K562 (cell line): Measurements from ENCODE around the gene KCNMB1. TPM values are rescaled to one million over a fixed set of nuclear protein-coding genes. Genes with fewer than 3 reads are reported as not detected.

Source experiments
- ATAC-seq: fragments of 200-7000 bp; cut with Tn5 transposase; 3 replicates; pipeline ENCODE4 v1.9.1; 2020; ENCODE audit warnings: moderate library complexity
- BruUV-seq: library from RNA; stranded (reverse); fragments of 400-500 nt; replicated peaks from 2 replicates; lab custom pipeline; 2021; lab: Mats Ljungman, UMichigan
- CTCF ChIA-PET: fragments of 300-600 bp; formaldehyde crosslinking; extraction: SDS; loops from one replicate; lab custom pipeline; 2021; ENCODE audit warnings: low intra/inter-chr PET ratio; lab: Yijun Ruan, JAX
- POLR2A ChIA-PET: fragments of 300-600, 350-650 bp; sonication (Branson Sonifier 250); formaldehyde crosslinking; extraction: SDS; loops from one replicate; lab custom pipeline; 2021; ENCODE audit warnings: antibody characterized with exemption, inconsistent platforms; lab: Yijun Ruan, JAX
- DNase-seq, 4 experiments: peaks; one replicate each; pipeline versions ENCODE4 v3.0.0 to v3.0.0-alpha.2; 2011 to 2018; ENCODE audit warnings: low spot score in 3 of 4, mixed read lengths in 3 of 4; ENCODE audit errors: extremely low read depth in 1 of 4
- FAIRE-seq: peaks from 2 replicates; lab custom pipeline; 2011; peaks lifted over from hg19 to GRCh38; lab: Jason Lieb, UNC
- H2AFZ ChIP-seq: 2 replicates; pipeline ENCODE4 v1.6.0; 2011; ENCODE audit warnings: low read depth, low read length, control low read depth, inconsistent platforms
- H3K27ac ChIP-seq: fragments of 200-600 bp; 3 replicates; pipeline ENCODE4 v1.8.0; 2011; ENCODE audit warnings: low read depth, mild to moderate bottlenecking, control low read depth, inconsistent platforms, low read length, moderate library complexity, mixed read lengths; ENCODE audit errors: extremely low read depth
- H3K27me3 ChIP-seq, 2 experiments: fragments of 300-600 bp in 1 of 2; 2 replicates in 1 of 2; 3 replicates in 1 of 2; pipeline versions ENCODE4 v1.6.0 to v1.8.0; 2011; ENCODE audit warnings: inconsistent platforms in 2 of 2, low read length in 2 of 2, mild to moderate bottlenecking in 1 of 2, mixed read lengths in 1 of 2, moderate library complexity in 1 of 2; ENCODE audit not compliant: control insufficient read depth in 2 of 2, insufficient read depth in 2 of 2
- H3K36me3 ChIP-seq: fragments of 300-600 bp; 3 replicates; pipeline ENCODE4 v1.8.0; 2011; ENCODE audit warnings: mild to moderate bottlenecking, low read length, inconsistent platforms; ENCODE audit not compliant: control insufficient read depth, insufficient read depth
- H3K4me1 ChIP-seq, 2 experiments: fragments of 200-600 bp in 1 of 2; replicated peaks in 1 of 2; 2 replicates in 1 of 2; 3 replicates in 1 of 2; pipeline versions ENCODE4 v1.5.1 to v1.8.0; 2011; ENCODE audit warnings: inconsistent platforms in 2 of 2, low read length in 2 of 2, mild to moderate bottlenecking in 1 of 2, mixed read lengths in 1 of 2, moderate library complexity in 1 of 2; ENCODE audit not compliant: control insufficient read depth in 2 of 2, insufficient read depth in 2 of 2
- H3K4me2 ChIP-seq: 2 replicates; pipeline ENCODE4 v1.6.1; 2011; ENCODE audit warnings: low read length, control low read depth, inconsistent platforms, mixed read lengths; ENCODE audit not compliant: insufficient read depth
- H3K4me3 ChIP-seq: fragments of 200-600 bp; sonication (generic), shearing (Covaris generic); 2 replicates; pipeline ENCODE4 v1.5.1; 2016; ENCODE audit warnings: control low read depth, inconsistent platforms
- H3K79me2 ChIP-seq: fragments of 200-600 bp; 3 replicates; pipeline ENCODE4 v1.8.0; 2011; ENCODE audit warnings: low read length, inconsistent platforms; ENCODE audit not compliant: control insufficient read depth, insufficient read depth
- H3K9ac ChIP-seq, 2 experiments: 2 replicates each; pipeline versions ENCODE4 v1.6.0 to v1.6.1; 2011; ENCODE audit warnings: low read depth in 2 of 2, low read length in 2 of 2, control low read depth in 1 of 2, inconsistent platforms in 1 of 2, mild to moderate bottlenecking in 1 of 2, mixed read lengths in 1 of 2; ENCODE audit not compliant: insufficient read depth in 1 of 2
- H3K9me1 ChIP-seq: one replicate; pipeline ENCODE4 v1.6.0; 2011; ENCODE audit warnings: inconsistent platforms, mild to moderate bottlenecking, low read length, moderate library complexity; ENCODE audit not compliant: control insufficient read depth, insufficient read depth
- H3K9me3 ChIP-seq: replicated peaks from 2 replicates; pipeline ENCODE4 v1.5.1; 2011; ENCODE audit warnings: low read depth, low read length, inconsistent platforms; ENCODE audit not compliant: control insufficient read depth, insufficient read depth
- H4K20me1 ChIP-seq: replicated peaks from 2 replicates; pipeline ENCODE4 v1.6.1; 2011; ENCODE audit warnings: low read length, inconsistent platforms, mixed read lengths; ENCODE audit not compliant: control insufficient read depth, insufficient read depth
- CBX8 ChIP-seq: fragments of 200-600 bp; sonication (generic); IDR thresholded peaks from 2 replicates; pipeline ENCODE4 v1.6.1; 2012; ENCODE audit warnings: borderline replicate concordance, mixed run types, low read depth, mild to moderate bottlenecking, moderate library complexity, mixed read lengths, low read length, control low read depth, inconsistent platforms; ENCODE audit not compliant: poor library complexity, severe bottlenecking; ENCODE audit errors: extremely low read depth
- CLOCK ChIP-seq: fragments of 250-450 bp; sonication (Bioruptor Pico); IDR thresholded peaks from 2 replicates; pipeline ENCODE4 v1.4.0; 2020; ENCODE audit warnings: mild to moderate bottlenecking, moderate library complexity, borderline replicate concordance
- HDGF ChIP-seq: fragments of 450-650 bp; IDR thresholded peaks from 2 replicates; pipeline ENCODE4 v1.6.1; 2016
- JUND ChIP-seq, 2 experiments: IDR thresholded peaks; 2 replicates in 1 of 2; 3 replicates in 1 of 2; pipeline ENCODE4 v1.6.1; 2011; ENCODE audit warnings: borderline replicate concordance in 2 of 2, low read depth in 2 of 2, low read length in 2 of 2, improper control_type of control experiment in 1 of 2, missing biosample characterization in 1 of 2, missing genetic modification characterization in 1 of 2, missing genetic modification reagents in 1 of 2
- MAX ChIP-seq: sonication (generic); formaldehyde crosslinking; IDR thresholded peaks from 2 replicates; pipeline ENCODE4 v1.9.0; 2022; ENCODE audit warnings: mild to moderate bottlenecking, missing genetic modification reagents
- TCF7 ChIP-seq: sonication (generic); IDR thresholded peaks from 2 replicates; pipeline ENCODE4 v1.6.1; 2016; ENCODE audit warnings: antibody characterized with exemption, borderline replicate concordance
- TEAD2 ChIP-seq: fragments of 450-650 bp; IDR thresholded peaks from 2 replicates; pipeline ENCODE4 v1.6.1; 2016; ENCODE audit warnings: missing genetic modification characterization, control low read depth, missing compliant biosample characterization
- TSC22D4 ChIP-seq: fragments of 450-650 bp; IDR thresholded peaks from 2 replicates; pipeline ENCODE4 v1.6.1; 2016; ENCODE audit warnings: missing genetic modification characterization, missing biosample characterization, control low read depth
- XRCC4 ChIP-seq: IDR thresholded peaks from one replicate; pipeline ENCODE4 v1.6.1; 2011; ENCODE audit not compliant: insufficient read depth, insufficient read length; ENCODE audit errors: extremely low read depth
- ZNF232 ChIP-seq: sonication (generic); formaldehyde crosslinking; IDR thresholded peaks from 2 replicates; pipeline ENCODE4 v1.8.0; 2022; ENCODE audit warnings: mild to moderate bottlenecking, missing genetic modification reagents
- ZNF431 ChIP-seq: sonication (generic); formaldehyde crosslinking; IDR thresholded peaks from 2 replicates; pipeline ENCODE4 v1.8.0; 2022; ENCODE audit warnings: mild to moderate bottlenecking, missing genetic modification reagents
- WGBS: fragments of 100-300 bp; shearing (Covaris generic); methylation state at CpG from one replicate; pipeline ENCODE4 v1.1.6; 2016; ENCODE audit warnings: low coverage, mixed read lengths; ENCODE audit not compliant: insufficient coverage; ENCODE audit errors: missing lambda C conversion rate; 5-methylcytosine and 5-hydroxymethylcytosine counted together
- in situ Hi-C: fragments of 300-500 bp; cut with MboI; formaldehyde crosslinking; loops from 4 replicates; pipeline ENCODE4 v1.15.0; 2018; ENCODE audit warnings: inconsistent platforms, mixed read lengths
- intact Hi-C: fragments of 100-400 bp; cut with micrococcal nuclease; formaldehyde crosslinking; loops from 2 replicates; pipeline ENCODE4 v1.14.2; 2022
- polyA plus RNA-seq, 8 experiments: library from polyadenylated mRNA; depleted of rRNA in 4 of 8; stranded (reverse) in 5 of 8; unstranded in 3 of 8; fragments of >200 nt; fragmentation: Nextera tagmentation in 2 of 8; fragmentation: Illumina TruSeq in 1 of 8; extraction: Ambion mirVana in 2 of 8; extraction: Trizol in 1 of 8; gene quantifications; 2 replicates each; pipeline versions ENCODE4 v1.2.1 to v1.2.3, GENCODE V29; 2011 to 2014; ENCODE audit warnings: inconsistent platforms in 1 of 8, missing spikeins in 1 of 8
- total RNA-seq, 7 experiments: library from RNA; depleted of rRNA in 6 of 7; stranded (reverse); fragments of >200 nt in 6 of 7; fragmentation: Illumina TruSeq in 2 of 7; extraction: Trizol in 2 of 7; gene quantifications; 2 replicates each; pipeline versions ENCODE4 v1.2.1 to v1.2.3, GENCODE V29; 2011 to 2021; ENCODE audit warnings: low replicate concordance in 1 of 7

KCNMB1 gene
- total and polyA plus RNA-seq, 9 of the 15 experiments (the other 6 are each of a cell fraction or from before 2014, with no cell fraction given) = not detected

GRCh38 chr5:170404398-170404797 lies 15.2 kb upstream of the KCNMB1 start:
- no peak overlapping the region for H3K27ac ChIP-seq
- FAIRE-seq = no peak
- no peak overlapping the region for H3K9ac ChIP-seq
- no peak overlapping the region for H2AFZ ChIP-seq
- no peaks in the 10 kb centered on the region for H3K4me1 ChIP-seq
- H3K4me2 ChIP-seq = no peak overlapping the region
- in situ Hi-C loops = no loop called here
- H3K9me3 ChIP-seq = no peaks in the 10 kb centered on the region; the same call in 1 of the 2 replicates
- H3K4me3 ChIP-seq = no peak overlapping the region
- DNase-seq = no peak
- peaks cover 0 to 8% of the 10 kb centered on the region in 2 experiments; a peak in 1 of 5 replicates for H3K27me3 ChIP-seq
- WGBS = 0% methylated on average over 2 of the region's 2 CpGs
- TF ChIP-seq TEAD2 (tag) (no peak), XRCC4 (no peak), HDGF (no peak), TCF7 (no peak), ZNF431 (CRISPR knock-in tag) (no peak), TSC22D4 (tag) (no peak), MAX (CRISPR knock-in tag) (no peak), CLOCK (no peak), ZNF232 (CRISPR knock-in tag) (no peak), CBX8 (no peak), JUND (IDR thresholded peaks at IDR 0.05; ENCODE audit: borderline replicate concordance, low read depth, low read length) (no peak), JUND (tag; IDR thresholded peaks at IDR 0.05; ENCODE audit: borderline replicate concordance, low read depth, low read length) (no peak)
- ATAC-seq = no peak
- intact Hi-C loops = no loop called here
- no peaks in the 10 kb centered on the region for H3K79me2 ChIP-seq
- CTCF ChIA-PET = no interaction called here
- no peaks in the 10 kb centered on the region for H3K9me1 ChIP-seq
- no TSS peak for BruUV-seq
- H3K36me3 ChIP-seq = no peaks in the 10 kb centered on the region
- H4K20me1 ChIP-seq = no peaks in the 10 kb centered on the region
- POLR2A ChIA-PET = interaction anchor here (0.6 kb wide), 1 partner anchor 90 kb away, joined by 3 read pairs; no protein-coding TSS in a partner anchor
